HFFc6 (cell line): ENCODE results near the gene JADE2. TPM values are rescaled to one million over a fixed set of nuclear protein-coding genes. Genes with fewer than 3 reads are reported as not detected.
"Not testable (repeated sequence)": the region's sequence is repeated elsewhere in the genome, so short reads cannot be mapped to it uniquely, and the experiment has no call there.

Source experiments
- DNase-seq: peaks from one replicate; pipeline ENCODE4 v3.0.0-alpha.2; 2018
- H3K27ac Mint-ChIP-seq: 2 replicates; pipeline ENCODE4 v1.8.0; 2020; ENCODE audit warnings: mild to moderate bottlenecking, mixed read lengths
- H3K27me3 Mint-ChIP-seq: 2 replicates; pipeline ENCODE4 v1.8.0; 2021; ENCODE audit warnings: mild to moderate bottlenecking, moderate library complexity, mixed read lengths; ENCODE audit not compliant: insufficient read depth
- H3K36me3 Mint-ChIP-seq: 2 replicates; pipeline ENCODE4 v1.8.0; 2021; ENCODE audit warnings: low read depth, mixed read lengths
- H3K4me1 Mint-ChIP-seq: 2 replicates; pipeline ENCODE4 v1.8.0; 2020; ENCODE audit warnings: low read depth, mixed read lengths
- H3K4me3 Mint-ChIP-seq: 2 replicates; pipeline ENCODE4 v1.8.0; 2020; ENCODE audit warnings: mild to moderate bottlenecking, moderate library complexity, mixed read lengths
- H3K9me3 Mint-ChIP-seq: 2 replicates; pipeline ENCODE4 v1.8.0; 2020; ENCODE audit warnings: mild to moderate bottlenecking, mixed read lengths
- total RNA-seq, 6 experiments: library from RNA; stranded (reverse); fragmentation: NEBNext Ultra II Directional; extraction: Animal tissue kit (Norgen Biotek cat#: 25700); gene quantifications; 2 replicates in 1 of 6; 3 replicates in 5 of 6; pipeline ENCODE4 v1.2.3, GENCODE V29; 2021
- TF ChIP-seq, protein P1 (sequence below): fragments of 200-600 bp; sonication (generic); IDR thresholded peaks from 2 replicates; pipeline ENCODE4 v1.5.0; 2021; ENCODE audit warnings: antibody characterized with exemption, mild to moderate bottlenecking

The JADE2 gene
- total RNA-seq, 6 experiments from 2014 or later: 32.8 to 41.0 (median 39.6) TPM

GRCh38 chr5:134494780-134495179, 30.7 kb upstream of the JADE2 start:
- Mint-ChIP-seq H3K27ac (no peak overlapping the region), H3K36me3 (no peaks in the 10 kb centered on the region), H3K4me1 (no peaks in the 10 kb centered on the region), H3K9me3 (no peaks in the 10 kb centered on the region), H3K27me3 (peaks cover 5% of the 10 kb centered on the region), H3K4me3 (no peak overlapping the region)
- TF ChIP-seq, protein P1, sequence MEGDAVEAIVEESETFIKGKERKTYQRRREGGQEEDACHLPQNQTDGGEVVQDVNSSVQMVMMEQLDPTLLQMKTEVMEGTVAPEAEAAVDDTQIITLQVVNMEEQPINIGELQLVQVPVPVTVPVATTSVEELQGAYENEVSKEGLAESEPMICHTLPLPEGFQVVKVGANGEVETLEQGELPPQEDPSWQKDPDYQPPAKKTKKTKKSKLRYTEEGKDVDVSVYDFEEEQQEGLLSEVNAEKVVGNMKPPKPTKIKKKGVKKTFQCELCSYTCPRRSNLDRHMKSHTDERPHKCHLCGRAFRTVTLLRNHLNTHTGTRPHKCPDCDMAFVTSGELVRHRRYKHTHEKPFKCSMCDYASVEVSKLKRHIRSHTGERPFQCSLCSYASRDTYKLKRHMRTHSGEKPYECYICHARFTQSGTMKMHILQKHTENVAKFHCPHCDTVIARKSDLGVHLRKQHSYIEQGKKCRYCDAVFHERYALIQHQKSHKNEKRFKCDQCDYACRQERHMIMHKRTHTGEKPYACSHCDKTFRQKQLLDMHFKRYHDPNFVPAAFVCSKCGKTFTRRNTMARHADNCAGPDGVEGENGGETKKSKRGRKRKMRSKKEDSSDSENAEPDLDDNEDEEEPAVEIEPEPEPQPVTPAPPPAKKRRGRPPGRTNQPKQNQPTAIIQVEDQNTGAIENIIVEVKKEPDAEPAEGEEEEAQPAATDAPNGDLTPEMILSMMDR: no peak
- DNase-seq: no peak

GRCh38 chr5:134499905-134500304, 25.6 kb upstream of the JADE2 start:
- peaks cover 31% of the 10 kb centered on the region for H3K4me1 Mint-ChIP-seq
- not testable (repeated sequence) for H3K36me3 Mint-ChIP-seq

GRCh38 chr5:134500699-134501430, 24.6 kb upstream of the JADE2 start:
- H3K4me3 Mint-ChIP-seq: no peak overlapping the region
- TF ChIP-seq, protein P1: no peak
- peaks cover 34% of the 10 kb centered on the region for H3K4me1 Mint-ChIP-seq
- no peaks in the 10 kb centered on the region for H3K9me3 Mint-ChIP-seq
- H3K36me3 Mint-ChIP-seq: no peaks in the 10 kb centered on the region
- no peak overlapping the region for H3K27ac Mint-ChIP-seq
- H3K27me3 Mint-ChIP-seq: no peaks in the 10 kb centered on the region; the same call in none of the 2 replicates
- DNase-seq: no peak

More at GRCh38 chr5:134499905-134500304, 25.6 kb upstream of the JADE2 start:
- H3K4me3 Mint-ChIP-seq, H3K27me3 Mint-ChIP-seq, DNase-seq, H3K9me3 Mint-ChIP-seq, H3K27ac Mint-ChIP-seq: not testable (repeated sequence)

- Mint-ChIP-seq H3K9me3 (no peaks in the 10 kb centered on the region), H3K27ac (peak overlapping the region; percentile 97; the same call in 1 of the 2 replicates), H3K27me3 (no peaks in the 10 kb centered on the region; the same call in none of the 2 replicates), H3K4me3 (no peak overlapping the region), H3K36me3 (no peaks in the 10 kb centered on the region), H3K4me1 (peaks cover 43% of the 10 kb centered on the region)
- no peak for DNase-seq
- TF ChIP-seq, protein P1: no peak
Observed at GRCh38 chr5:134502259-134502658, 23.2 kb upstream of the JADE2 start.

DNA sequence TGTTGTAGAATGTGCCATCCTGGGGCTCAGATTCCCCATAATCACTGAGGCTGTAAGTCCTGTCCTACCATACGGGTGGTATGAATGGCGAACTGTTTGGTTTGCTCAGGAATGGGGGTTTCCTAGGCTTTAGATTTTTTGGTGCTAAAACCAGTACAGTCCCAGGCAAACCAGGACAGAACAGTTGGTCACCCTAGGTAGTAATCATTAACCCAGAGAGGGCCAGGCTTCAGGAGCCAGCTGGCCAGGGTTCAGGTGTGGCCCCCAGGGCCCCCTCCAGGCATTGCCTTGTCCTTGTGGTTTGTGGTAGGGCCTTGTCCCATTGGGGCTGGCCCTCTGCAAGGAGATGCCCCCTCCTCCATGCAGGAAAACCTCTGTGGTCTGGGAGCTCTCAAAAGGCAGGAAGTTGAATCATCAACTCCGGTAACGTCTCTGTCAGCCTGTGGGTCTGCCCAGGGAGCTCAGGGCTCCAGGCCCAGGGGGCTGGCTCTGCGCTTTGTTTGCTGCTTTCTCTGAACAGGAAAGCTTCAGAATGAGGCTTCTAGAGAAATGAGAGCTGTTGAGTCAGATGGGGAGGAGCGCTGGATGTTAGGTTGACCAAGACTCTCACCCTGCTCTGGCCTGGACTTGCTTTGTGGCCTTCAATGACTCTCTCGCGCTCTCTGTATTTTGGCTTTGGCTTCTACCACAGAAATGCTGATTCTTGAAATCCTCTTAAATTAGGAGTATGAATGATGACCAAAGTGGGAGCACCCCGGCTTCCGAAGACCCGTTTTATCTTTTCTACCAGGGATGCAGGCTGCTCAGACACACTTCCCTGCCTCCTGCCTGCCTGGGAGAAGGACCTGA, 22.2 kb upstream of the JADE2 start:
- peak overlapping the region; percentile 53 for H3K4me3 Mint-ChIP-seq
- peak overlapping the region; percentile 97 for H3K27ac Mint-ChIP-seq

More for the DNA sequence above, 22.2 kb upstream of the JADE2 start:
- Mint-ChIP-seq H3K36me3 (no peaks in the 10 kb centered on the region), H3K4me1 (peaks cover 43% of the 10 kb centered on the region), H3K27me3 (no peaks in the 10 kb centered on the region; the same call in 1 of the 2 replicates), H3K9me3 (no peaks in the 10 kb centered on the region)
- peak; percentile 97 for DNase-seq
- TF ChIP-seq, protein P1: no peak
